GM21723 (cell line): ENCODE data around the gene HOXD9.

Source experiments
- ATAC-seq: cut with Tn5 transposase; IDR thresholded peaks from one replicate; pipeline ENCODE4 v1.9.1; 2021; ENCODE audit warnings: mild to moderate bottlenecking, moderate library complexity; ENCODE audit not compliant: unreplicated experiment

HOXD9 gene

GRCh38 chr2:176110415-176111308 is 11.9 kb upstream of the HOXD9 start:
- no peak for ATAC-seq

GRCh38 chr2:176111309-176111663 is 11.2 kb upstream of the HOXD9 start:
- no peak for ATAC-seq

GRCh38 chr2:176111846-176112374 is 10.6 kb upstream of the HOXD9 start:
- no peak for ATAC-seq

GRCh38 chr2:176112375-176113302 is 9.9 kb upstream of the HOXD9 start:
- no peak for ATAC-seq

GRCh38 chr2:176114120-176114929 is 8.2 kb upstream of the HOXD9 start:
- no peak for ATAC-seq

GRCh38 chr2:176114930-176115625 is 7.4 kb upstream of the HOXD9 start:
- no peak for ATAC-seq

- no peak for ATAC-seq
These were observed 6.4 kb upstream of the HOXD9 start, which contains the start of gene HOXD10 for GRCh38 chr2:176115883-176116813. Gene HOXD10, plus strand, starts transcription at chr2:176116778. Its CDS starts 56 bp downstream, at chr2:176116834.

- ATAC-seq, result no peak
These were observed 5.2 kb upstream of the HOXD9 start for GRCh38 chr2:176117162-176117822.

- ATAC-seq, result no peak
These were observed 4.6 kb upstream of the HOXD9 start for GRCh38 chr2:176117823-176118371.

- ATAC-seq, result no peak
These were observed 3.7 kb upstream of the HOXD9 start for GRCh38 chr2:176118601-176119339.

GRCh38 chr2:176120364-176121189 is 1.9 kb upstream of the HOXD9 start:
- ATAC-seq, result no peak

GRCh38 chr2:176121190-176122051 is 1.1 kb upstream of the HOXD9 start:
- ATAC-seq, result no peak

GRCh38 chr2:176122052-176122682 is 352 bp upstream of the HOXD9 start:
- no peak for ATAC-seq

- ATAC-seq, result no peak
These were observed 1.0 kb downstream of the HOXD9 start for GRCh38 chr2:176123411-176124109.
